Heart right ventricle (tissue), 16 donors: ENCODE data around the gene CAPZA1. TPM values are rescaled to one million over a fixed set of nuclear protein-coding genes. Genes with fewer than 3 reads are reported as not detected.

Source experiments
- ATAC-seq, 8 donors: fragments of 200-7000 bp; cut with Tn5 transposase; one replicate each; pipeline ENCODE4 v1.9.1; 2020; ENCODE audit warnings: mild to moderate bottlenecking in 8 of 8, moderate library complexity in 8 of 8, moderate number of reproducible peaks in 1 of 8
- DNase-seq, 2 donors: peaks; one replicate each; pipeline ENCODE4 v3.0.0-alpha.2; 2020
- H3K27ac ChIP-seq, 10 donors: fragments of 200-600 bp; sonication (generic) in 2 of 10; one replicate each; pipeline versions ENCODE4 v1.5.0 to v1.8.0; 2020 to 2022; ENCODE audit warnings: mild to moderate bottlenecking in 3 of 10
- H3K27me3 ChIP-seq, 7 donors: fragments of 200-600 bp; one replicate each; pipeline ENCODE4 v1.8.0; 2021 to 2022; ENCODE audit warnings: mild to moderate bottlenecking in 2 of 7
- H3K36me3 ChIP-seq, 9 donors: fragments of 200-600 bp; sonication (generic) in 1 of 9; one replicate each; pipeline versions ENCODE4 v1.5.0 to v1.8.0; 2020 to 2022; ENCODE audit warnings: mild to moderate bottlenecking in 2 of 9
- H3K4me1 ChIP-seq, 9 donors: fragments of 200-600 bp; sonication (generic) in 1 of 9; one replicate each; pipeline versions ENCODE4 v1.5.0 to v1.8.0; 2020 to 2022; ENCODE audit warnings: mild to moderate bottlenecking in 4 of 9
- H3K4me3 ChIP-seq, 10 donors: fragments of 200-600 bp; sonication (generic) in 2 of 10; one replicate each; pipeline versions ENCODE4 v1.5.0 to v1.8.0; 2020 to 2022; ENCODE audit warnings: mild to moderate bottlenecking in 7 of 10, moderate library complexity in 2 of 10
- H3K9me3 ChIP-seq, 11 donors: fragments of 200-600 bp in 10 of 11; sonication (generic) in 2 of 11; one replicate each; pipeline versions ENCODE4 v1.5.0 to v1.8.0; 2013 to 2022; ENCODE audit warnings: mild to moderate bottlenecking in 2 of 11, control low read depth in 1 of 11, moderate library complexity in 1 of 11
- CTCF ChIP-seq, 9 donors: fragments of 200-600 bp; sonication (generic) in 2 of 9; IDR thresholded peaks; one replicate each; pipeline versions ENCODE4 v1.5.0 to v1.8.0; 2021 to 2022; ENCODE audit warnings: antibody characterized with exemption in 9 of 9, mild to moderate bottlenecking in 5 of 9, moderate library complexity in 1 of 9
- WGBS, 2 donors: extraction: QIAGEN DNeasy Blood & Tissue Kit; methylation state at CpG; one replicate each; pipeline ENCODE4 v1.1.7; 2013; ENCODE audit warnings: inconsistent platforms in 1 of 2; 5-methylcytosine and 5-hydroxymethylcytosine counted together
- intact Hi-C, 10 donors: fragments of 100-400 bp; cut with DNase I; formaldehyde crosslinking; loops; one replicate each; pipeline versions ENCODE4 v1.11.1 to v1.14.2; 2022
- polyA plus RNA-seq, 2 donors: library from polyadenylated mRNA; stranded (reverse); fragments of 200-250 nt; gene quantifications; one replicate each; pipeline ENCODE4 v1.2.3, GENCODE V29; 2013
- total RNA-seq, 10 donors: library from RNA; stranded (reverse); fragmentation: NEBNext Ultra II Directional in 3 of 10; extraction: Animal tissue kit (Norgen Biotek cat#: 25700) in 3 of 10; gene quantifications; one replicate each; pipeline versions ENCODE4 v1.2.1 to v1.2.4, GENCODE V29; 2021 to 2023
- donor health status: Arrhythmogenic right ventricular cardiomyopathy.
- donor health status: ischemic (EF 13 %, LVEDD 7.1; RV severe dilation, severe dysfunction).
- donor health status: healthy with polysubstance abuse.
- donor health status: DM: no; HTN: yes; CAD: no.
- donor health status: DM: no; HTN: no; CAD: no.
- donor health status: ischemic (EF 25% LVEDD 6.9; RV normal size, moderate dysfunction).
- donor health status: ischemic (EF 25% LVEDD 5.7; RV mildly dilated, moderate dysfunction).
- donor health status: healthy.
- donor health status: DM: yes; HTN: yes; CAD: no.
- donor health status: Ischemic cardiomyopathy.
- donor health status: ischemic (EF 35%, LVEDD 5.7; RV mildly dilated, moderate dysfunction).
- donor health status: nonischemic (EF 11% LVEDD 7.7; RV severe dilation, severe dysfunction).
- donor health status: DM: yes; HTN: yes; CAD: no.
- donor health status: PGD.
- donor health status: ischemic (EF 29% LVEDD 5.4; RV normal size, mild dysfunction).
- donor health status: nonischemic (EF 23%, LVEDD 6.1; RV moderate dilation, normal function).

The CAPZA1 gene
- total and polyA plus RNA-seq, 12 donors = 19.5 to 58.3 (median 23.6) TPM

- DNase-seq (peak; percentile 88 to 92), ATAC-seq (peak; percentile 61 to 78 (median 68))
- Histone ChIP-seq H3K27me3 (no peaks in the 10 kb centered on the region), H3K4me3 (peak overlapping the region; percentile 89 to 100 (median 98)), H3K9me3 (no peaks in the 10 kb centered on the region), H3K36me3 (peaks cover 0 to 20% (median 9%) of the 10 kb centered on the region in 9 donors), H3K4me1 (peaks cover 9 to 44% (median 41%) of the 10 kb centered on the region in 9 donors), H3K27ac (peak overlapping the region; percentile 96 to 100 (median 99))
- intact Hi-C loops = loop anchor here (1.0 to 10.0 kb wide), 16 partner anchors 33 to 973 kb away; partner anchors contain the start of genes CAPZA1 (in 6 of the 10), ST7L (in 6 of the 10), MOV10 (in 5 of the 10) and CTTNBP2NL (in 1 of the 10)
- peak; percentile 91 to 97 (median 95) for TF ChIP-seq CTCF (IDR thresholded peaks at IDR 0.05)
- WGBS, 2 donors = 5 to 7% methylated on average over 42 of the region's 42 CpGs
Measured at GRCh38 chr1:112707221-112708001, 87.8 kb downstream of the CAPZA1 start.

GRCh38 chr1:112708002-112708448, 88.4 kb downstream of the CAPZA1 start:
- Histone ChIP-seq H3K4me1 (peaks cover 9 to 38% (median 35%) of the 10 kb centered on the region in 9 donors), H3K27me3 (no peaks in the 10 kb centered on the region), H3K27ac (peak overlapping the region in 8 of 10 donors; percentile 96 to 100 (median 99)), H3K36me3 (peaks cover 0 to 14% (median 3%) of the 10 kb centered on the region in 9 donors), H3K4me3 (peak overlapping the region in 2 of 10 donors; percentile 98 to 100), H3K9me3 (no peaks in the 10 kb centered on the region)
- intact Hi-C loops = loop anchor here (2.0 to 10.0 kb wide), 10 partner anchors 83 to 973 kb away; partner anchors contain the start of genes CAPZA1 (in 1 of the 10), CTTNBP2NL (in 1 of the 10), INKA2 (in 1 of the 10) and ST7L (in 1 of the 10)
- ATAC-seq = no peak
- no peak for TF ChIP-seq CTCF (IDR thresholded peaks at IDR 0.05)
- WGBS, 2 donors = 81 to 86% methylated on average over 6 of the region's 6 CpGs
- no peak for DNase-seq

- no peak for DNase-seq
- H3K27ac ChIP-seq = peak overlapping the region in 2 of 10 donors; percentile 96 to 99
- H3K4me1 ChIP-seq = peaks cover 9 to 36% (median 32%) of the 10 kb centered on the region in 9 donors
- WGBS, 2 donors = 88 to 93% methylated on average over 3 of the region's 3 CpGs
- intact Hi-C loops = loop anchor here (2.0 to 10.0 kb wide), 10 partner anchors 84 to 974 kb away; partner anchors contain the start of genes CAPZA1 (in 1 of the 10), CTTNBP2NL (in 1 of the 10), INKA2 (in 1 of the 10) and ST7L (in 1 of the 10)
- TF ChIP-seq CTCF (IDR thresholded peaks at IDR 0.05) = no peak
- H3K4me3 ChIP-seq = no peak overlapping the region
- no peaks in the 10 kb centered on the region for H3K27me3 ChIP-seq
- H3K9me3 ChIP-seq = no peaks in the 10 kb centered on the region
- H3K36me3 ChIP-seq = peaks cover 0 to 9% (median 0%) of the 10 kb centered on the region in 9 donors
- ATAC-seq = no peak
Measured at GRCh38 chr1:112708489-112708888, 88.9 kb downstream of the CAPZA1 start.

GRCh38 chr1:112710159-112710558, 90.5 kb downstream of the CAPZA1 start:
- 94 to 97% methylated on average over 7 of the region's 7 CpGs for WGBS, 2 donors
- H3K4me3 ChIP-seq = no peak overlapping the region
- intact Hi-C loops = loop anchor here in 7 of 10 donors (5.0 to 10.0 kb wide), 5 partner anchors 245 to 965 kb away; partner anchors contain the start of genes LRIG2 (in 5 of the 7) and SLC16A1 (in 1 of the 7)

More at GRCh38 chr1:112710159-112710558, 90.5 kb downstream of the CAPZA1 start:
- Histone ChIP-seq H3K4me1 (peaks cover 3 to 36% (median 32%) of the 10 kb centered on the region in 9 donors), H3K27ac (no peak overlapping the region), H3K27me3 (peaks cover 0 to 6% (median 0%) of the 10 kb centered on the region in 7 donors), H3K36me3 (no peaks in the 10 kb centered on the region), H3K9me3 (no peaks in the 10 kb centered on the region)
- ATAC-seq = no peak
- TF ChIP-seq CTCF (IDR thresholded peaks at IDR 0.05) = no peak
- DNase-seq = no peak
